Peyer's patch (tissue), 4 donors: ENCODE results near the gene POFUT2. TPM values are rescaled to one million over a fixed set of nuclear protein-coding genes. Genes with fewer than 3 reads are reported as not detected.

Experiments
- DNase-seq, 3 donors: peaks; one replicate each; pipeline ENCODE4 v3.0.0-alpha.2; 2017 to 2019
- H3K27ac ChIP-seq, 4 donors: fragments of 200-600 bp; sonication (generic); one replicate each; pipeline ENCODE4 v1.5.1; 2016 to 2019
- H3K27me3 ChIP-seq, 2 donors: fragments of 200-600 bp; sonication (generic); one replicate each; pipeline ENCODE4 v1.5.1; 2019
- H3K36me3 ChIP-seq, 3 donors: fragments of 200-600 bp; sonication (generic); one replicate each; pipeline ENCODE4 v1.5.1; 2016 to 2019
- H3K4me1 ChIP-seq, 4 donors: fragments of 200-600 bp; sonication (generic); one replicate each; pipeline ENCODE4 v1.5.1; 2016 to 2019
- H3K4me3 ChIP-seq, 4 donors: fragments of 200-600 bp; sonication (generic); 1 replicate in 3 of 4; 2 replicates in 1 of 4; pipeline ENCODE4 v1.5.1; 2016 to 2019; ENCODE audit warnings: mild to moderate bottlenecking in 1 of 4
- H3K9me3 ChIP-seq, 4 donors: fragments of 200-600 bp; sonication (generic); one replicate each; pipeline ENCODE4 v1.5.1; 2016 to 2019; ENCODE audit warnings: mild to moderate bottlenecking in 1 of 4
- POLR2A ChIP-seq, 2 donors: fragments of 450-650 bp; IDR thresholded peaks; one replicate each; pipeline ENCODE4 v1.5.1; 2017; ENCODE audit warnings: antibody characterized with exemption in 2 of 2, mild to moderate bottlenecking in 2 of 2, moderate library complexity in 2 of 2
- total RNA-seq, 4 donors: library from RNA; depleted of rRNA; stranded (reverse); fragments of >200 nt; gene quantifications; one replicate each; pipeline ENCODE4 v1.1.0, GENCODE V29; 2016
- TF ChIP-seq, protein P1 (sequence below), 6 experiments: fragments of 450-650 bp in 4 of 6; fragments of 200-600 bp in 2 of 6; sonication (generic) in 1 of 6; IDR thresholded peaks; one replicate each; pipeline ENCODE4 v1.5.1; 2017 to 2019; ENCODE audit warnings: antibody characterized with exemption in 6 of 6, mild to moderate bottlenecking in 3 of 6, moderate library complexity in 1 of 6

POFUT2 gene
- total RNA-seq, 4 donors from 2014 or later = 25.6 to 76.4 (median 47.6) TPM

DNA sequence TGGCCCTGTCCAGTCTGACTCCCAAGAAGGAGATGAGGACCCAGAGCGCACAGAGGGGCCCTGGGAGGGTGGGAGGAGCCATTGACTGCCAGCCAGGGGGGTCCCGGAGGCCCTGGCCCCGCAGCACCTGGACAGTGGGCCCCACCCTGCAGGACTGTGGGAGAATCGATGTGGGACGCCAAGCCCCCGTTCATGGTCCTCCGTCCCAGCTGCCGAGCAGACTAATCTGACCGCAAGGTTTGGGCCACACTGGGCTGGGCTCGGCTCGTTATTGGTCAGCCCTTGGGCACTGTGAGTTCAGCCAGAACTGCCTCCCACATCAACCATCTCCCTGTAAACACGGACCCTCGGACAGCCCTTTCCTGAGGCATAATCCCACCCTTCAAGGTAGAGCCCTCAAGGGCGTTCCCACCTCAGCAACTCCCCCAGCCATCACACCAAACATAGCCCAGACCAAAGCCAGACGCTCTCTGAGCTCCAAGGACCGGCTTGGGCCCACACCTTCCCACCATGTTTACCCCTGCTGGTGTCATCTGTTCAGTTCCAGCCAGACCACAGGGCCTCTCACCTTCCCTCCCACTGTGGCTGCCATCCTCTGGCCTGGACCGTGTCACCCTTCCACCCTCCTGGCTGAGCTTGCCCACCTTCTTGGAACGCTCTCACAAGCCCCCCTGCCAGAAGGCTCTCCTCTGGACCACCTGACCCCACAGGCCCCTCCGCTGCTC, 16.2 kb upstream of the POFUT2 start:
- no peak for TF ChIP-seq POLR2A (IDR thresholded peaks at IDR 0.05)
- TF ChIP-seq, protein P1, sequence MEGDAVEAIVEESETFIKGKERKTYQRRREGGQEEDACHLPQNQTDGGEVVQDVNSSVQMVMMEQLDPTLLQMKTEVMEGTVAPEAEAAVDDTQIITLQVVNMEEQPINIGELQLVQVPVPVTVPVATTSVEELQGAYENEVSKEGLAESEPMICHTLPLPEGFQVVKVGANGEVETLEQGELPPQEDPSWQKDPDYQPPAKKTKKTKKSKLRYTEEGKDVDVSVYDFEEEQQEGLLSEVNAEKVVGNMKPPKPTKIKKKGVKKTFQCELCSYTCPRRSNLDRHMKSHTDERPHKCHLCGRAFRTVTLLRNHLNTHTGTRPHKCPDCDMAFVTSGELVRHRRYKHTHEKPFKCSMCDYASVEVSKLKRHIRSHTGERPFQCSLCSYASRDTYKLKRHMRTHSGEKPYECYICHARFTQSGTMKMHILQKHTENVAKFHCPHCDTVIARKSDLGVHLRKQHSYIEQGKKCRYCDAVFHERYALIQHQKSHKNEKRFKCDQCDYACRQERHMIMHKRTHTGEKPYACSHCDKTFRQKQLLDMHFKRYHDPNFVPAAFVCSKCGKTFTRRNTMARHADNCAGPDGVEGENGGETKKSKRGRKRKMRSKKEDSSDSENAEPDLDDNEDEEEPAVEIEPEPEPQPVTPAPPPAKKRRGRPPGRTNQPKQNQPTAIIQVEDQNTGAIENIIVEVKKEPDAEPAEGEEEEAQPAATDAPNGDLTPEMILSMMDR (IDR thresholded peaks at IDR 0.05) = no peak
- no peak for DNase-seq
- H3K9me3 ChIP-seq = no peaks in the 10 kb centered on the region
- no peaks in the 10 kb centered on the region for H3K27me3 ChIP-seq
- peaks cover 0 to 40% (median 0%) of the 10 kb centered on the region in 4 donors for H3K4me1 ChIP-seq
- H3K27ac ChIP-seq = peak overlapping the region in 1 of 4 donors; percentile 22
- no peak overlapping the region for H3K4me3 ChIP-seq
- no peaks in the 10 kb centered on the region for H3K36me3 ChIP-seq

DNA sequence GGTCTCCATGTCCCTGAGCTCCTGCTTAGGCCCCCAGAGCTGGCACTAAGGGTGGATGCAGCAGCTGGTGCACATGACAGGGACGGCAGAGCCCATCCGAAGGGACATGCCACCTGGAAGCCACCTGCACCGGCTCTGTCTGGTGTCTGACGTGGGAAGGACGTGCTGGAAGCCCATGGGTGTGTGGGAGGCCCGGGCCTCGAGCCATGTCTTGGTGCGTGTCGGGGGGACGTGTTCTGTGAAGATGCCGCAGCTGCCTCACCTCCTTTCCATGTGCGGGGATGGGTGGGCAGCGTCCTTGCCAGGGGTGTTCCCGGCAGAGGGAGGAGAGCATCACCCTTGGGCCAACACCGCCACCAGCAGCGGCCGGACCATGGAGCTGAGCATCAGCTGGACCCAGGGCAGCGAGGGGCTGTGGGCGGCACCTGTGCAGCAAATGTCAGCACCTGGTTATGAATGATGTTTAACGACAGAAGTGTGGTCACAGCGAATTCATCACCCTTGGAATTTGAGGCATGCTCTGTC, 15.5 kb upstream of the POFUT2 start:
- peak in 1 of 3 donors; percentile 43 for DNase-seq
- no peaks in the 10 kb centered on the region for H3K36me3 ChIP-seq
- peak overlapping the region; percentile 55 to 87 (median 71) for H3K27ac ChIP-seq
- H3K4me3 ChIP-seq = no peak overlapping the region
- no peak for TF ChIP-seq POLR2A (IDR thresholded peaks at IDR 0.05)
- TF ChIP-seq, protein P1 (IDR thresholded peaks at IDR 0.05) = no peak
- H3K27me3 ChIP-seq = no peaks in the 10 kb centered on the region
- H3K9me3 ChIP-seq = no peaks in the 10 kb centered on the region
- H3K4me1 ChIP-seq = peaks cover 0 to 33% (median 0%) of the 10 kb centered on the region in 4 donors

DNA sequence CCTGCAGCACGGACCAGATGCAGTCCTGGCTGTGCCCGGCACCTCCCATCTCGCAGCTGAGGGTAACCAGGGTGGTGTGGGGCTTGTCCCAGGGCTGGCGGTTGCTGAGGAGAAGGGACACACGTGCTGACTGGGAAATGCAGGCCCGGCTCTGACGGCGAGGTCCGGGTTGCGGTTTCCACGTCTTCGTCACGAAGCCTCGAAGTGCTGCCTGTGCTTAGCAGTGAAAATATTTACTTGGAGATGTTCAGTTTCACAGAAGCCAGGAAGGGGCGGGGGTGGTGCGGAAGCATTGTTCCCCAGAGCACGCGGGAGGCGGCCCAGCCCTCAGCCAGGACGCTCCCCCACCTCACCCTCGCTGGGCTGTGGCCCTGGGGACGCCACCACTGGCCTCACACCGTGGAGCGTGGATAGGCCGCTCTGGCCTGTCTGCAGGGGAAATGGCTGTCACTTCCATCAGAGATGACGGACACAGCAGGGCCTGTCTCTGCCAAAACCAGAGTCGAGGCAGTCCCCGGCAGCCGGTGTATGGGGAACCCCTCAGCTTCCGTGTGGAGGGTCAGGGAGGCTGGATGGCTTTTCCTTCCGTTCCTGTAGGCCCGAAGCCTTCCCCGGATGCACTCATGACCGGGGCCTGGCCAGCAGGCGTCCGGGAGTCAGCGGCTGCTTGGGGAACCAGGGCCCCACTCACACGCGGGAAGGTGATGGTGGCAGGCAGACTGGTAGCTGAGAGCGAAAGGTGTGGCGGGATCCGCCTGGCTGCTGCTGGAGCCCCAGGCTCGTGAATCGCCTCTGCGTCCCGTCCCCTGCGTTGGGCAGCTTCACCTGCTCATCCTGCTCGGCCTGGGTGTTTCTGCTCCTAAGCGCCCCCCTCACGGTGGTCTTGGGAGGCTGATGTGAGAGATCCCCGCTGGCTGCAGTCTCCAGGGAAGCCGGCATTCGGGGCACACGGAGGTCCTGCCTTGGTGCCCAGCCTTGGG, 14.7 kb upstream of the POFUT2 start:
- Histone ChIP-seq H3K4me1 (peaks cover 0 to 25% (median 0%) of the 10 kb centered on the region in 4 donors), H3K27ac (peak overlapping the region; percentile 55 to 87 (median 71)), H3K9me3 (no peaks in the 10 kb centered on the region), H3K36me3 (no peaks in the 10 kb centered on the region), H3K27me3 (no peaks in the 10 kb centered on the region), H3K4me3 (no peak overlapping the region)
- TF ChIP-seq POLR2A (IDR thresholded peaks at IDR 0.05) = no peak
- TF ChIP-seq, protein P1 (IDR thresholded peaks at IDR 0.05) = no peak
- DNase-seq = peak in 2 of 3 donors; percentile 63 to 79

DNA sequence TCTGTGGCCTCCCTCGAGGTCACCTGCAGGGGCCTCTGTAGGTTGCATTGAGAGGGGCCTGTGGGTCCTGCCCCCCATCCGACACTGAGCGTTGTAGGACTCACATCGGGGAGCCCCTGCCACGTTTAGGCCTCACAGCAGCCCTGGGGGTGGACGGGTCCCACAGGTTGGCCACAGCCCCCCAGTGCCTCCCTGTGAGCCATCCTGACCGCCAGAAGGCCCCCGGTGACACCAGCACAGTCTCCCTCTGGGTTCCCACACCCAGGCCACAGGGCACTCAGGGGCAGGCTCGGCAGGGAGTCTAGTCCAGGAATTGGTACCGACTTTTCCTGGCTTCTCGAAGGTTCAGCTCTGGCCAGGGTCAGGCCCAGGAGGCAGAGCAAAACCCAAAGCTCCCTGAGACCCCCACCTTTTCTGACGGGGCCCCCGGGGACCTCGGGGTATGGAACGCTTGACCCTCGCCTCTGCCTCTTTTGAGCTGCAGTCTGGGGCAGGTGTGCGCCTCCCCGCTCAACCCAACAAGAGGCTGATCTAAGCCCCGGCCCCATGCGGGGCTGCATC, 13.9 kb upstream of the POFUT2 start:
- TF ChIP-seq POLR2A (IDR thresholded peaks at IDR 0.05) = no peak
- TF ChIP-seq, protein P1 (IDR thresholded peaks at IDR 0.05) = no peak
- Histone ChIP-seq H3K4me1 (peaks cover 0 to 20% (median 0%) of the 10 kb centered on the region in 4 donors), H3K36me3 (no peaks in the 10 kb centered on the region), H3K27me3 (no peaks in the 10 kb centered on the region), H3K27ac (peak overlapping the region; percentile 55 to 87 (median 71)), H3K9me3 (no peaks in the 10 kb centered on the region), H3K4me3 (no peak overlapping the region)
- peak in 1 of 3 donors; percentile 38 for DNase-seq
